Tibial artery (tissue), 4 donors: Measurements from ENCODE around the gene TNS1.
A peak's percentile ranks its signal among the peaks of the same experiment; 100 is the strongest.

Source experiments
- DNase-seq, 2 donors: peaks; one replicate each; pipeline ENCODE4 v3.0.0-alpha.2; 2019
- H3K27ac ChIP-seq, 2 donors: fragments of 200-600 bp; sonication (generic) in 1 of 2; 1 replicate in 1 of 2; 2 replicates in 1 of 2; pipeline ENCODE4 v1.5.1; 2018 to 2019; ENCODE audit warnings: mild to moderate bottlenecking in 1 of 2
- H3K27me3 ChIP-seq, 2 donors: fragments of 200-600 bp; sonication (generic) in 1 of 2; one replicate each; pipeline versions ENCODE4 v1.5.1 to v1.6.0; 2016 to 2019
- H3K36me3 ChIP-seq, 3 donors: fragments of 200-600 bp; sonication (generic) in 2 of 3; one replicate each; pipeline ENCODE4 v1.5.1; 2016 to 2019; ENCODE audit warnings: mild to moderate bottlenecking in 2 of 3
- H3K4me1 ChIP-seq, 4 donors: fragments of 200-600 bp; sonication (generic) in 2 of 4; 1 replicate in 3 of 4; 2 replicates in 1 of 4; pipeline ENCODE4 v1.5.1; 2016 to 2019
- H3K4me3 ChIP-seq, 2 donors: fragments of 200-600 bp; sonication (generic) in 1 of 2; 1 replicate in 1 of 2; 2 replicates in 1 of 2; pipeline ENCODE4 v1.5.1; 2018 to 2019; ENCODE audit warnings: mild to moderate bottlenecking in 2 of 2
- H3K9me3 ChIP-seq, 3 donors: fragments of 200-600 bp; sonication (generic) in 1 of 3; one replicate each; pipeline ENCODE4 v1.5.1; 2016 to 2019
- CTCF ChIP-seq, 2 experiments: fragments of 200-600 bp in 1 of 2; fragments of 450-650 bp in 1 of 2; IDR thresholded peaks; one replicate each; pipeline ENCODE4 v1.5.1; 2017 to 2019; ENCODE audit warnings: antibody characterized with exemption in 2 of 2, mild to moderate bottlenecking in 1 of 2, moderate library complexity in 1 of 2
- intact Hi-C: fragments of 100-400 bp; cut with DNase I; formaldehyde crosslinking; loops from one replicate; pipeline ENCODE4 v1.15.0; 2023; ENCODE audit warnings: low total_unique reads

TNS1 gene

DNA sequence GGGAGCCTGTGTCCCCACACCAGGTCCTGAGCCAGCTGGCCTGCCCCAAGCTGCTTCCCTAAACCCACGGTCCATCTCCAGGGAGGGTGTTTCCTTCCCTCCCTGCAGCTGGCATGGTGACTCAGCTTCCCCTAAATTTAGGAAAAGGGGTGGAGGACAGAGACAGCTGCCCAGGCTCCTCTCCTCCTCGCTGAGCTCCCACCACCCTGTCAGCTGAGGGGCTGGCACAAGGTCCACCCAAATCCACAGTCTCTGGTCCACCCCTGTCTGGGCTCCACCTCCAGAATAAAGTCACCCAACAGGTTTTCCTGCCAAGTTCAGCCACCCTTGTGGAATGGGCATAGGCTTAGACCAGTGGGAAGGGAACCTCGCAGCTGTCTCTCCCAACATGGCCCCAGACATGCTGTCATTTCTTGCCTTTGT is 156.5 kb downstream of the TNS1 start:
- Histone ChIP-seq H3K9me3 (no peaks in the 10 kb centered on the region), H3K27me3 (no peaks in the 10 kb centered on the region), H3K4me3 (no peak overlapping the region), H3K4me1 (peaks cover 6 to 100% (median 82%) of the 10 kb centered on the region in 4 donors), H3K36me3 (peaks cover 84 to 86% (median 84%) of the 10 kb centered on the region in 3 donors), H3K27ac (peak overlapping the region; percentile 58 to 78)
- intact Hi-C loops: no loop called here
- peak; percentile 72 to 83 for DNase-seq
- no peak for TF ChIP-seq CTCF (IDR thresholded peaks at IDR 0.05)

DNA sequence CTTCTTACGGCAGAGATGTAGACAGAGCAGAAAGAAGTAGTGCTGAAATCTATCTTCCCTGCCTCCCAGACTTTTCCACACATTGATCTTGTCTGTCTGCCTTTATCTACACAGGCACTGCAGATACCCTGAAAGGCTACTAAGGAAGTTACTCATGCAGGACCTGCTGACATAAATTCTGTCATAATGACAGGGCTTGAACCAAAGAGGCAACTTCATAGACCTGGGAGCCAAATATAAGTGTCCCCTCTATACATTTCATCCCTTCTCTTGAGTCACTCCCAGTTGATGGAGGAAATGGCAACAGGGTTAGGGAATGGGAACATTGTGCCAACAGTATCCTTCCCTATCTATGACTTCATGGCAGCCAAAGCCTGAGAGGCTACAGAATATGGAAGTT is 157.5 kb downstream of the TNS1 start:
- no peak overlapping the region for H3K4me3 ChIP-seq
- DNase-seq: no peak
- TF ChIP-seq CTCF (IDR thresholded peaks at IDR 0.05): no peak
- H3K27ac ChIP-seq: peak overlapping the region; percentile 58 to 78
- no peaks in the 10 kb centered on the region for H3K27me3 ChIP-seq
- intact Hi-C loops: no loop called here
- H3K9me3 ChIP-seq: no peaks in the 10 kb centered on the region
- peaks cover 84 to 95% (median 94%) of the 10 kb centered on the region in 3 donors for H3K36me3 ChIP-seq
- peaks cover 6 to 100% (median 83%) of the 10 kb centered on the region in 4 donors for H3K4me1 ChIP-seq

DNA sequence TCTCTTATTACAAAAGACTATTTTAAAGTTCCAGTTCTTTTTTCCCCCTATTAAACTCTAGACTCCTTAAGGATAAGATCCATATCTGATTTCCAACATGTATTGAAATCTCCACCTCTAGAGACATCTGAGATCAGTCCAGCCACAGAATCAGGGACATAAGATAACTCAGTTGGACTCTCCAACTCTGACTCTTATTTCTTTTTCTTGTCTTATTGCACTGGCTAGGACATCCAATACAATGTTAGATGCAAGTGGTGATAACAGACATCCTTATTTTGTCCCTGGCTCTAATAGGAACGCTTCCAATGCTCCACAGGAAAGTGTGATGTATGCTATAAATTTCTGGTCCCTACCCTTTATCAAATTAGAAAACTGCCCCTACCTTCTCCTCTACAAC is 158.1 kb downstream of the TNS1 start:
- intact Hi-C loops: no loop called here
- Histone ChIP-seq H3K36me3 (peaks cover 84 to 96% (median 95%) of the 10 kb centered on the region in 3 donors), H3K27me3 (no peaks in the 10 kb centered on the region), H3K27ac (peak overlapping the region; percentile 2 to 78), H3K4me1 (peaks cover under 1 to 100% (median 83%) of the 10 kb centered on the region in 4 donors), H3K4me3 (no peak overlapping the region), H3K9me3 (no peaks in the 10 kb centered on the region)
- TF ChIP-seq CTCF (IDR thresholded peaks at IDR 0.05): no peak
- DNase-seq: no peak

GRCh38 chr2:217843324-217843723 is 159.5 kb downstream of the TNS1 start:
- Histone ChIP-seq H3K4me1 (peaks cover 0 to 100% (median 83%) of the 10 kb centered on the region in 4 donors), H3K9me3 (no peaks in the 10 kb centered on the region), H3K4me3 (no peak overlapping the region), H3K27me3 (no peaks in the 10 kb centered on the region), H3K36me3 (peaks cover 77 to 96% (median 94%) of the 10 kb centered on the region in 3 donors), H3K27ac (peak overlapping the region; percentile 2 to 78)
- DNase-seq: no peak
- TF ChIP-seq CTCF (IDR thresholded peaks at IDR 0.05): no peak
- intact Hi-C loops: no loop called here

- Histone ChIP-seq H3K4me3 (no peak overlapping the region), H3K9me3 (no peaks in the 10 kb centered on the region), H3K4me1 (peaks cover 0 to 100% (median 82%) of the 10 kb centered on the region in 4 donors), H3K27ac (peak overlapping the region; percentile 71 to 78), H3K27me3 (no peaks in the 10 kb centered on the region), H3K36me3 (peaks cover 63 to 95% (median 83%) of the 10 kb centered on the region in 3 donors)
- DNase-seq: no peak
- intact Hi-C loops: no loop called here
- no peak for TF ChIP-seq CTCF (IDR thresholded peaks at IDR 0.05)
These were observed 160.8 kb downstream of the TNS1 start for GRCh38 chr2:217842017-217842416.

DNA sequence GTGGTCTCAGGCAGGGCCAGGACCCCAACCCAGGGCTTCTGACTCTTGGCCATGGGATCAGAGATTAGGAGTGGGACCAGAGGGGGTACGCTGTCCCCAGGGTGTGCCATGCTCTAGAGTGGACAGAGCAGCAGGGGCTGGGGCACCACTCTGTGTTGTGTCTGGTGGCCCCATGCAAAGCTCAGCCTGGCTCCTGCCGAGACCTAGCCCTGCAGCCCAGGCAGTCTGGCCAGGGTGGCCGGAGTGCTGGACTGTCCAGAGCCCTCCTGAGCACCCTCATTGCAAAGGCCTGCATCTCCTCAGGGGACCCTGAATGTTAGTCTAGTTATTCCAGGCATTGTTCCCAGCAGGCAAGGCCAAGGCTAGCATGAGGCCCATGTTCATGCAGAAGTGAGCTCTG is 162.3 kb downstream of the TNS1 start:
- Histone ChIP-seq H3K4me3 (no peak overlapping the region), H3K27me3 (no peaks in the 10 kb centered on the region), H3K36me3 (peaks cover 56 to 95% (median 77%) of the 10 kb centered on the region in 3 donors), H3K27ac (peak overlapping the region; percentile 71 to 78), H3K4me1 (peaks cover 0 to 100% (median 82%) of the 10 kb centered on the region in 4 donors), H3K9me3 (no peaks in the 10 kb centered on the region)
- no peak for TF ChIP-seq CTCF (IDR thresholded peaks at IDR 0.05)
- no peak for DNase-seq
- intact Hi-C loops: no loop called here
